Prostate gland (tissue), 2 donors: Measurements from ENCODE around the gene SET. TPM values are rescaled to one million over a fixed set of nuclear protein-coding genes. Genes with fewer than 3 reads are reported as not detected.

ENCODE experiments used
- DNase-seq: peaks from one replicate; pipeline ENCODE4 v3.0.0-alpha.2; 2019; ENCODE audit warnings: low spot score
- H3K27ac ChIP-seq, 2 donors: fragments of 200-600 bp; sonication (generic); 2 replicates each; pipeline ENCODE4 v1.5.1; 2017 to 2019
- H3K27me3 ChIP-seq: fragments of 200-600 bp; sonication (generic); replicated peaks from 2 replicates; pipeline ENCODE4 v1.5.1; 2019; ENCODE audit not compliant: insufficient read depth
- H3K36me3 ChIP-seq, 2 donors: fragments of 200-600 bp; sonication (generic); 1 replicate in 1 of 2; 2 replicates in 1 of 2; pipeline versions ENCODE4 v1.5.1 to v1.8.1; 2017 to 2019
- H3K4me1 ChIP-seq: fragments of 200-600 bp; sonication (generic); replicated peaks from 2 replicates; pipeline ENCODE4 v1.5.1; 2019
- H3K4me3 ChIP-seq, 2 donors: fragments of 200-600 bp; sonication (generic); 2 replicates each; pipeline ENCODE4 v1.5.1; 2017 to 2019
- H3K9me3 ChIP-seq: fragments of 200-600 bp; sonication (generic); 2 replicates; pipeline ENCODE4 v1.5.1; 2017
- POLR2A ChIP-seq: fragments of 450-650 bp; IDR thresholded peaks from one replicate; pipeline ENCODE4 v1.6.1; 2016; ENCODE audit warnings: antibody characterized with exemption, mild to moderate bottlenecking
- POLR2AphosphoS5 ChIP-seq: sonication (generic); formaldehyde crosslinking; IDR thresholded peaks from one replicate; pipeline ENCODE4 v1.6.1; 2017; ENCODE audit warnings: antibody characterized with exemption
- WGBS: methylation state at CpG from one replicate; pipeline ENCODE4 v1.1.5; 2018; 5-methylcytosine and 5-hydroxymethylcytosine counted together
- intact Hi-C: fragments of 100-400 bp; cut with DNase I; formaldehyde crosslinking; loops from one replicate; pipeline ENCODE4 v1.14.2; 2022
- total RNA-seq, 2 donors: library from RNA; depleted of rRNA; stranded (reverse); fragments of >200 nt; gene quantifications; one replicate each; pipeline ENCODE4 v1.1.0, GENCODE V29; 2016
- TF ChIP-seq, protein P1 (sequence below), 4 experiments: fragments of 200-600 bp in 2 of 4; fragments of 450-650 bp in 2 of 4; sonication (generic) in 2 of 4; IDR thresholded peaks; 1 replicate in 3 of 4; 2 replicates in 1 of 4; pipeline ENCODE4 v1.5.1; 2016 to 2019; ENCODE audit warnings: antibody characterized with exemption in 4 of 4, mild to moderate bottlenecking in 2 of 4, moderate library complexity in 2 of 4

The SET gene
- total RNA-seq, 2 donors from 2014 or later: 138 to 150 TPM

DNA sequence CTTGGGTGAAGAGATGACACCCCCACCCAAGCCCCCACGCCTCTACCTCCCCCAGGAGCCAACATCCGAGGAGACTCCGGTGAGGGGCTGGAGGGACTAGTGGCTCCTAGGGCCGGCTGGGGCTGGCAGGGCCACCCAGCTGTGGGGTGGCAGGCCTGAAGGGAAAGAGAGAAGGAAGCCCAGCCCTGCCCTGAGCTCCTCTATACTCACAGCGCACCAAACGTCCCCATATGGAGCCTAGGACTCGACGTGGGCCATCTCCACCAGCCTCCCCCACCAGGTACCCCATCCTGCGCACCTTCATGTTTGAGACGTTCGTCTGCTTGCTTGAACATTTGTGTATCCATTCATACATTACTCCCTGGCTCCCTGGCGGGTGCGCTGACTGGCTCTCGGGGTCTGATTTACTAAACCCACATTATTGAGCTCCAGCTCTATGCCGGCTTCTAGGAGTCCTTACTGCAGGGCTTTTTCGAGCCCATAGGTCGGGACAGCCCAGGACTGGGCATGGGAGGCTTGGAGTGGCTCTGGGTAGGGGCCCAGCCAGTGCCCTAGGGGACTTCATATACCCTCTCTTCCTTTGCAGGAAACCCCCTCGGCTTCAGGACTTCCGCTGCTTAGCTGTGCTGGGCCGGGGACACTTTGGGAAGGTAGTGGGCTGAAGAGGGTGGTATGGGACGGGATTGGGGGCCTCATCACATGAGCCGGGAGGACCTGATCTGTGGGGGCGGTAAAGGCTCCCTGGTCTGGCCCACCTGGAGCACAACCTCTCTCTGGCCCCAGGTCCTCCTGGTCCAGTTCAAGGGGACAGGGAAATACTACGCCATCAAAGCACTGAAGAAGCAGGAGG is 25.8 kb downstream of the SET start:
- intact Hi-C loops: no loop called here
- H3K27ac ChIP-seq: no peak overlapping the region
- TF ChIP-seq POLR2AphosphoS5: no peak
- TF ChIP-seq, protein P1, sequence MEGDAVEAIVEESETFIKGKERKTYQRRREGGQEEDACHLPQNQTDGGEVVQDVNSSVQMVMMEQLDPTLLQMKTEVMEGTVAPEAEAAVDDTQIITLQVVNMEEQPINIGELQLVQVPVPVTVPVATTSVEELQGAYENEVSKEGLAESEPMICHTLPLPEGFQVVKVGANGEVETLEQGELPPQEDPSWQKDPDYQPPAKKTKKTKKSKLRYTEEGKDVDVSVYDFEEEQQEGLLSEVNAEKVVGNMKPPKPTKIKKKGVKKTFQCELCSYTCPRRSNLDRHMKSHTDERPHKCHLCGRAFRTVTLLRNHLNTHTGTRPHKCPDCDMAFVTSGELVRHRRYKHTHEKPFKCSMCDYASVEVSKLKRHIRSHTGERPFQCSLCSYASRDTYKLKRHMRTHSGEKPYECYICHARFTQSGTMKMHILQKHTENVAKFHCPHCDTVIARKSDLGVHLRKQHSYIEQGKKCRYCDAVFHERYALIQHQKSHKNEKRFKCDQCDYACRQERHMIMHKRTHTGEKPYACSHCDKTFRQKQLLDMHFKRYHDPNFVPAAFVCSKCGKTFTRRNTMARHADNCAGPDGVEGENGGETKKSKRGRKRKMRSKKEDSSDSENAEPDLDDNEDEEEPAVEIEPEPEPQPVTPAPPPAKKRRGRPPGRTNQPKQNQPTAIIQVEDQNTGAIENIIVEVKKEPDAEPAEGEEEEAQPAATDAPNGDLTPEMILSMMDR (IDR thresholded peaks at IDR 0.05): no peak
- TF ChIP-seq POLR2A: no peak
- WGBS: 86% methylated on average over 24 of the region's 24 CpGs
- DNase-seq: no peak
- H3K27me3 ChIP-seq: no peaks in the 10 kb centered on the region
- H3K36me3 ChIP-seq: no peaks in the 10 kb centered on the region
- no peaks in the 10 kb centered on the region for H3K9me3 ChIP-seq
- H3K4me3 ChIP-seq: no peak overlapping the region
- no peaks in the 10 kb centered on the region for H3K4me1 ChIP-seq

DNA sequence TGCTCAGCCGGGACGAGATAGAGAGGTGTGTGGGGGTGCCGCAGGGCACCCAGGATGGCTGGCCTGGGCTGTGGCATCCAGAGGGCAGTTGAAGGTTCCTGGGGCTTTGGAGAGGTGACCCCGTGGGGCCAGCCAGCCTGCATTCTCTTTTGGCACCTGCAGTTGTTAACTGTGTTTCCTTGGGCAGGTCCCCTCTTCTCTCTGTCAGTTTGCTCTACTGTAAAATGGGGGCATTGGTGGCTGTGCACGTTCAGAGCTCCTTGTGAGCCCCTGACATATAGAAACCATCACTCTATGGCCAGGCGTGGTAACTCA is 26.4 kb downstream of the SET start:
- DNase-seq: no peak
- intact Hi-C loops: no loop called here
- WGBS: 94% methylated on average over 6 of the region's 6 CpGs
- Histone ChIP-seq H3K4me1 (no peaks in the 10 kb centered on the region), H3K9me3 (no peaks in the 10 kb centered on the region), H3K27me3 (no peaks in the 10 kb centered on the region), H3K27ac (no peak overlapping the region), H3K4me3 (no peak overlapping the region), H3K36me3 (no peaks in the 10 kb centered on the region)
- TF ChIP-seq, protein P1 (IDR thresholded peaks at IDR 0.05): no peak
- TF ChIP-seq POLR2AphosphoS5 (no peak), POLR2A (no peak)

DNA sequence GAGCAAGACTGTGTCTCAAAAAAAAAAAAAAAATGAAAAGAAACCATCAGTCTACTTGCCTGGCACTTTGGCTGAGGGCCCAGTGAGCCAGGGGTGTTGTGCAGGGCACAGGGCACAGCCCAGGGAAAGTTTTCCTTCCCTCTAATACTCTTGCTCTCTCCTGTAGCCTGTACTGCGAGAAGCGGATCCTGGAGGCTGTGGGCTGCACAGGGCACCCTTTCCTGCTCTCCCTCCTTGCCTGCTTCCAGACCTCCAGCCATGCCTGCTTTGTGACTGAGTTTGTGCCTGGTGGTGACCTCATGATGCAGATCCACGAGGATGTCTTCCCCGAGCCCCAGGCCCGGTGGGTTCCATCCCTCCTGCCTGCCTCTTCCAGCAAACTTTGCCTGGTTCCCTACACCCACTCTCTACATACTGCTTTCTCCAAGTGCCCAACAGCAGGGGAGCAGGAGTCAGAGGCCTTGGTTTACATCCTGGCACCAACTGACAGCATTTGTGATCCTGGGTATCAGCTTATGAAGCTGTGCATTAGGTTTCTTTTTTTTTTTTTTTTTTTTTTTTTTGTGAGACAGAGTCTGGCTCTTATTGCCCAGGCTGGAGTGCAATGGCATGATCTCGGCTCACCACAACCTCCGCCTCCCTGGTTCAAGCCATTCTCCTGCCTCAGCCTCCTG is 27.7 kb downstream of the SET start:
- DNase-seq: no peak

DNA sequence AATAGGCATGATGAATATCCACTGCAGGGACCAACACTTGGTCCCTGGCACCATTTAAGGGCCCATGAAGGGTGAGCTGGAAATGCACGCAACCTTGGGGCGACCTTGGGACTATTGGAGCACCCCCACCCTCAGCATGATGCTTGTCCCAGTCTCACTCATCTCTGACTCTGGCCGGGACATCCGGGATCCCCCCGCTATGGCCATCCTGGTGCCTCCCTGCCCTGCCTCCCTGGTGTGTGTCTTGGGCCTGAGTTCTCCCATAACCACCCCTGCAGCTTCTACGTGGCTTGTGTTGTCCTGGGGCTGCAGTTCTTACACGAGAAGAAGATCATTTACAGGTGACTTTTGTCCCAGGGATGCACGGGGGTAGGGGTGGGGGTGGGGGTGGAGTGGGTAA is 29.0 kb downstream of the SET start:
- Histone ChIP-seq H3K36me3 (no peaks in the 10 kb centered on the region), H3K27ac (no peak overlapping the region), H3K9me3 (no peaks in the 10 kb centered on the region), H3K27me3 (no peaks in the 10 kb centered on the region), H3K4me3 (no peak overlapping the region), H3K4me1 (no peaks in the 10 kb centered on the region)
- intact Hi-C loops: no loop called here
- WGBS: 81% methylated on average over 8 of the region's 8 CpGs
- DNase-seq: no peak
- TF ChIP-seq POLR2AphosphoS5 (no peak), POLR2A (no peak)
- TF ChIP-seq, protein P1 (IDR thresholded peaks at IDR 0.05): no peak

More for the DNA sequence above, 27.7 kb downstream of the SET start:
- intact Hi-C loops: no loop called here
- no peak overlapping the region for H3K4me3 ChIP-seq
- H3K27ac ChIP-seq: no peak overlapping the region
- TF ChIP-seq POLR2A (no peak), POLR2AphosphoS5 (no peak)
- TF ChIP-seq, protein P1 (IDR thresholded peaks at IDR 0.05): no peak
- no peaks in the 10 kb centered on the region for H3K36me3 ChIP-seq
- no peaks in the 10 kb centered on the region for H3K9me3 ChIP-seq
- H3K4me1 ChIP-seq: no peaks in the 10 kb centered on the region
- WGBS: 88% methylated on average over 7 of the region's 7 CpGs
- H3K27me3 ChIP-seq: no peaks in the 10 kb centered on the region

DNA sequence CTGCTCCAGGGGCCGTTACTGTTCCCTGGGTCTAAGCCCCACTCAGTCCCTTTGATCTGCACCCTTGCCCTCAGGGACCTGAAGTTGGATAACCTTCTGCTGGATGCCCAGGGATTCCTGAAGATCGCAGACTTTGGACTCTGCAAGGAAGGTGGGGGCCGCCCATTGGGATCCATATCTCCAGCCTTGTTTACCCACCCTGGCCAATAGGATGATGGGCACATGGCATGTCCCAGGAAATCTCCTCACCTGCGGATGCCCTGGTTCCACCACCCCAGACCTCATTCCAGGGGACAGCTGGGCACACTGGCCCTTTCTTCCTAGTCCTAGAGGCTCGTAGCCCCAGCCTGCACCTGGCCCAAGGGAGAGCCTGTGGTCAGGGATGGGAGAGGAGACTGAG is 29.5 kb downstream of the SET start:
- Histone ChIP-seq H3K36me3 (no peaks in the 10 kb centered on the region), H3K27me3 (no peaks in the 10 kb centered on the region), H3K27ac (no peak overlapping the region), H3K4me1 (no peaks in the 10 kb centered on the region), H3K9me3 (no peaks in the 10 kb centered on the region), H3K4me3 (no peak overlapping the region)
- DNase-seq: no peak
- intact Hi-C loops: no loop called here
- WGBS: 72% methylated on average over 5 of the region's 5 CpGs
- TF ChIP-seq POLR2A (no peak), POLR2AphosphoS5 (no peak)
- TF ChIP-seq, protein P1 (IDR thresholded peaks at IDR 0.05): no peak
